Fibroblast of villous mesenchyme (primary cell): ENCODE results near the gene CCDC192. TPM values are rescaled to one million over a fixed set of nuclear protein-coding genes. Genes with fewer than 3 reads are reported as not detected.

Experiments
- DNase-seq: peaks from one replicate; pipeline ENCODE4 v3.0.0-alpha.2; 2010; ENCODE audit warnings: low read depth
- H3K4me3 ChIP-seq: 2 replicates; pipeline ENCODE4 v1.5.1; 2011; ENCODE audit warnings: low read depth, mild to moderate bottlenecking, low read length
- total RNA-seq: library from RNA; depleted of rRNA; stranded (reverse); fragments of >200 nt; gene quantifications from 2 replicates; pipeline ENCODE4 v1.2.3, GENCODE V29; 2012
- TF ChIP-seq, protein P1 (sequence below): IDR thresholded peaks from 2 replicates; pipeline ENCODE4 v1.5.1; 2012; ENCODE audit warnings: low read depth, mild to moderate bottlenecking, low read length; ENCODE audit not compliant: insufficient read depth

CCDC192 gene, protein sequence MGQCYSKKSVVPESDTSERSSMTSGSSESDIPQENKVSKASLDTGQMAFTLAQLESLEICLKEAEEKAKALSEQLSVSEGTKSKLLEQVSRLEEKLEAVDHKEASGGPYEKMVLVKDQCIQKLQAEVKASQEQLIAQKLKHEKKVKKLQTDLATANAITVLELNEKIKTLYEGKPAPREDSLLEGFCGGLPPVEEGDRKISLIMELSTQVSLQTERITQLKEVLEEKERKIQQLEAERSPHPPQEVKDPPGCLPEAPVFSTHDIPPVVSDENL
- total RNA-seq: not detected in 2 replicates

DNA sequence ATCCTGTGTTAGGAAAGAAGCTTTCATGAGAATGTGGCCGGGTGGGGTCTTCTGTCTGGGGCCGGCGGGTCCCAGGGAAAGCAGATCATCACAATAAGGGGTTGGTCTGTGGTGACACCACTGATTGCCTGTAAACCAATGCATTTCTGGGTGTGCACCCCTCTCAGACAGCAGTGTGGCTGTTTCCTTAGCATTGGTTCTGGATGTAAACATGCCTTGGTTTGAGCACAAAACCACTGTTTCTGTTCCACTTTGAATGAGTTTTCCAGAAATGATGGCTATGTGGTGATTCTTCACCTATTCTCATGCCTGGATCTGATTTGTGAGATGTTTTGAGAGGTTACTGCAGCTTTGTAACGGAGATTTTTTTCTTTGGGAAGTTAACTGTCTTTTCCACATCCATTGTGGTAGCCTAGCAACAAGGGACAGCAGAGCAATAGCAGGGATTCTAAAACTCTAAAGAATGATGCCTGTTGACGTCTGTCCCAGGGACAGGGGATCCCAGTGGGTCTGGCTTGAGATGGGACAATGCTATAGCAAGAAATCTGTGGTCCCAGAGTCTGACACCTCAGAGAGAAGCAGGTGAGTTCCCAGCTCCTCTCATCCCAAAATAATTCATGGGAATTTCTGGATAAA lies at the start of gene CCDC192:
CCDC192 (plus strand) TSS at position 466 of the 636 bp plus-strand sequence; CDS start at position 521, 55 bp downstream.
- no peak for DNase-seq
- H3K4me3 ChIP-seq: no peak within 1 kb of the TSS
- TF ChIP-seq, protein P1, sequence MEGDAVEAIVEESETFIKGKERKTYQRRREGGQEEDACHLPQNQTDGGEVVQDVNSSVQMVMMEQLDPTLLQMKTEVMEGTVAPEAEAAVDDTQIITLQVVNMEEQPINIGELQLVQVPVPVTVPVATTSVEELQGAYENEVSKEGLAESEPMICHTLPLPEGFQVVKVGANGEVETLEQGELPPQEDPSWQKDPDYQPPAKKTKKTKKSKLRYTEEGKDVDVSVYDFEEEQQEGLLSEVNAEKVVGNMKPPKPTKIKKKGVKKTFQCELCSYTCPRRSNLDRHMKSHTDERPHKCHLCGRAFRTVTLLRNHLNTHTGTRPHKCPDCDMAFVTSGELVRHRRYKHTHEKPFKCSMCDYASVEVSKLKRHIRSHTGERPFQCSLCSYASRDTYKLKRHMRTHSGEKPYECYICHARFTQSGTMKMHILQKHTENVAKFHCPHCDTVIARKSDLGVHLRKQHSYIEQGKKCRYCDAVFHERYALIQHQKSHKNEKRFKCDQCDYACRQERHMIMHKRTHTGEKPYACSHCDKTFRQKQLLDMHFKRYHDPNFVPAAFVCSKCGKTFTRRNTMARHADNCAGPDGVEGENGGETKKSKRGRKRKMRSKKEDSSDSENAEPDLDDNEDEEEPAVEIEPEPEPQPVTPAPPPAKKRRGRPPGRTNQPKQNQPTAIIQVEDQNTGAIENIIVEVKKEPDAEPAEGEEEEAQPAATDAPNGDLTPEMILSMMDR: no peak

DNA sequence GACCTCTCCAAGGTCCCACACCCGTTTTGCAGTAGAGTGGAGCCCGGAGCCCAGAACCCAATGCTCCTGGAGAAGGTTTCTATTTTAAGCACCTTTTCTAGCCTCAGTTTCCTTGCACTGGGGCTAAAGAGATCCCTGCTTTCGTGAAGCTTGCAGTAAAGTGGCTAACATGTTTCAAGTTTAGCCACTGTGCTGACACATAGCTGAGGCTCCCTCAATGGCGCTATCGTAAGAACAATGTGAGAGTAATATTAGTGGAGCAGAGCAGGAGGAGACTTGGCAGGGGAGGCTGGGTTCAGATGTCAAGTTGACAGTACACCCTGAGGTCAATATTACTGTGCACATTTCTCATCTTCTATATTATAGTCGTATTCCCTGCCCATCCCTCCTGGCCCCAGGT lies 46.4 kb upstream of the CCDC192 start:
- TF ChIP-seq, protein P1: no peak
- DNase-seq: no peak
- H3K4me3 ChIP-seq: no peak overlapping the region

DNA sequence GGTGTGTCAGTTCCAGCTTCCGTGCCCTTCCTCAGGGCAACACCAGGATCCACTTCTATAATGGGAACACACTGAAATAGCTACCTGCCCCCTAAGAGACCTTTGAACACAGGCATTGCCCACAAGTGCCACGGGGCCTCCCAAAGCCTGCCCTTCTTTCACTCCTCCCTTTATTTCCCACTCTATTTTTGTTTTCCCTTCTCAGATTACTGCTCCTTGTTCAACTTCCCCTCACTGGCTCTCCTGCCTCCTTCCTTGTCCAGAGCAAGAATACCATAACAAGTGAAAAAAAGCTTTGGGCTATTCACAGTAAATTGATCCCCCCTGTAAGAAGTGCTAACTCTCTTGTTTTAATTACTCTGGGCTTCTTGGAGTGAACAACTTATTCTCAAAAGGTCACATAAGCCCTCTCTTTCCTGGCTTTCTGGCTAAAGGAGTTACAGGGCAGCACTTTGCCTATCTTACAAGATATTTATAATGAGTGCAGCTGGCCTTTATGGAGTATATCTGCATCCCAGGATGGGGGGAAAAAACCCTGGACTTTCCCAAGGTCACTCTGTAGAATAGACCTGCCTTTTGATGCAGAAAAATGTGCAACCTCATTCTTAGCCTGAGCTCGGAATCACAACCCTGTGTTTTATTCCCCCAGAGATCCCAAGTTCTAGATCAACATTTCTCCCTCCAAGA lies 43.0 kb upstream of the CCDC192 start:
- no peak overlapping the region for H3K4me3 ChIP-seq
- no peak for DNase-seq
- TF ChIP-seq, protein P1: no peak

DNA sequence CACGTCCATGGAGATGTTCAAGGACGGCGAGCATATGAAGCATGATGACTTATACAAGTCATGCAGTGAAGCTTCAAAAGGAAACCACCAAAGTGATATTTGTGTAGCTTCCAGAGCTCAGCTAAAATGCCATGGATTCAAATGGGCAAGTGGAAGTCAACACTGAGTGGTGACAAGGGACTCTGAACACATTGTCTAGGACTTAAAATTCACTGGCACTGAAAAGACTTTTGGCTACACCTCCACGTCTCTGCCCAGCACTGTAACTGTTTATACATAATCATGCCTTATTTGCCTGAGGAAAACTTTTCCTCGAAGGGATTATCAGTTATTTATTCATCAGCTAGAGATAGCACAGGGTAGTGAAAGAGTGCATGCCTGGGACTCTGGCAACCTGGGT lies 39.1 kb upstream of the CCDC192 start:
- TF ChIP-seq, protein P1: no peak
- DNase-seq: no peak
- H3K4me3 ChIP-seq: no peak overlapping the region

DNA sequence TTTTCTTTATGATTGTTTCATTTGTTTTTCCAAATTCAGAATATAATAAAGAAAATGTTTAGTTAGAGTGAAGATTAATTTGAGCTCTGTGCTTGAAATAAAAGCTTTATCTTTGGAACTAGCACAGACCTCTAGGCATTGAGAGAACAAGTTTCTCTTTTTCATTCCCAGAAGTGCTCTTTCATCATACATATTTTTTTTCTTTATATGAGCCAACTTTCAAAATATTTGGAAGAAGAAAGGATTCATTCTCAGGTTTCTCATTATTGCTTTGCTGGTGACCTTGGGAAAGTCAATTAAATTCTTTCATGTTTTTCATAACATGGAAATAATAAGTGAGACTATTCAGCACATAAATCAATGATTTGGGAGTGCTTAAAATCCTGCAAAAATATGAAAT lies 37.5 kb upstream of the CCDC192 start:
- peak; percentile 20 for DNase-seq
- no peak overlapping the region for H3K4me3 ChIP-seq
- TF ChIP-seq, protein P1: no peak

DNA sequence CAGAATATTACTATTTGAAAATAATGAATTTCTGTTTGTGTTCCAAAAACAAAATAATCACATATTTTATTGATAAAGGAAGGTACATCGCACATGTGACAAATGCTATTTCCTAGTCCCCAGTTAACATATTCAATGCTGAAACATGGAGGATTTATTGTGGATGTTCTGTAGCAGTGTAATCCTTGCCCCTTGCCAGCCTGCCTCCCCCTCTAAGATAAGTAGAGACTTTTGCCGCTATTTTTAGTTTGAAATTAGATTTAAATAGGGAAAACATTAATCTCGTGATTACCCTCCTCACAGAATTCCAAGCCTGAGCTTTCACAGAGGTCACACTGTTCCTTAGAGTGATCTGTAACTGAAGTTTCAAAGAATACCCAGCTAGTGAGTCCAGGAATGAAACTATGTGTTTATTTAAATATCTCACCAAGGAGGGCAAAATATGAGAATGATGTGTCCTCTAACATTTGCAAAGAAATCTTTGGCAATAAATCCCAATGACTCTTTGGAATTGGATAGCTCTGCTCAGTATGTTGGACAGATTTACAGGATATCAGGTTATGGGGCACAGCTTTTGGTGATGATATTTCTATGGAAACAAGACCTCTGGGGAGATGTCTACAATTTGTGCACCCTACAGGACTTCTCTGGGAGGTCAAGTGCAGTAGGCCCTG lies 37.0 kb upstream of the CCDC192 start:
- TF ChIP-seq, protein P1: no peak
- no peak for DNase-seq
- no peak overlapping the region for H3K4me3 ChIP-seq
